DMS79 treated with DMSO at 0.1 percent for 48 hours (cell line): ENCODE measurements around the gene ANKFY1.

Source experiments
- DNase-seq: peaks from one replicate; lab custom pipeline; 2025; lab: John Stamatoyannopoulos, UW

The ANKFY1 gene

GRCh38 chr17:4177806-4178205, 86.0 kb downstream of the ANKFY1 start:
- DNase-seq, result no peak

GRCh38 chr17:4176808-4177472, 86.8 kb downstream of the ANKFY1 start:
- DNase-seq, result no peak

GRCh38 chr17:4175921-4176807, 87.6 kb downstream of the ANKFY1 start:
- peak; percentile 68 for DNase-seq

GRCh38 chr17:4174556-4174955, 89.2 kb downstream of the ANKFY1 start:
- no peak for DNase-seq

GRCh38 chr17:4173781-4174180, 90.0 kb downstream of the ANKFY1 start:
- no peak for DNase-seq

- no peak for DNase-seq
These were observed 91.4 kb downstream of the ANKFY1 start for GRCh38 chr17:4172356-4172755.

GRCh38 chr17:4170639-4171280, 93.0 kb downstream of the ANKFY1 start:
- DNase-seq, result no peak

- DNase-seq, result no peak
These were observed 96.0 kb downstream of the ANKFY1 start for GRCh38 chr17:4167786-4168185.

- no peak for DNase-seq
These were observed 97.4 kb downstream of the ANKFY1 start for GRCh38 chr17:4166419-4166818.

GRCh38 chr17:4165301-4166010, 98.3 kb downstream of the ANKFY1 start:
- no peak for DNase-seq

GRCh38 chr17:4163951-4164350, 99.8 kb downstream of the ANKFY1 start:
- no peak for DNase-seq

- no peak for DNase-seq
These were observed 100.9 kb downstream of the ANKFY1 start for GRCh38 chr17:4162775-4163466.

GRCh38 chr17:4162321-4162720, 101.5 kb downstream of the ANKFY1 start:
- no peak for DNase-seq

GRCh38 chr17:4161967-4162305, 101.8 kb downstream of the ANKFY1 start:
- DNase-seq, result peak; percentile 54

GRCh38 chr17:4161192-4161966, 102.4 kb downstream of the ANKFY1 start:
- DNase-seq, result peak; percentile 81

GRCh38 chr17:4160294-4160859, 103.4 kb downstream of the ANKFY1 start:
- DNase-seq, result no peak

GRCh38 chr17:4159761-4160160, 104.0 kb downstream of the ANKFY1 start:
- DNase-seq, result no peak

GRCh38 chr17:4157618-4158333, 106.0 kb downstream of the ANKFY1 start:
- no peak for DNase-seq

GRCh38 chr17:4156750-4157381, 106.9 kb downstream of the ANKFY1 start:
- DNase-seq, result peak; percentile 80
